ENCODE results near the gene PPOX.

Gene PPOX

GRCh38 chr1:161201836-161202712 is 35.8 kb downstream of the PPOX start, which contains the start of gene NDUFS2:
TSS of gene NDUFS2 (plus strand) at chr1:161202367. CDS start at chr1:161202386, 19 bp downstream.
- peak; percentile 99 for DNase-seq (ENCODE audit: low read depth)
- H3K4me3 ChIP-seq (ENCODE audit: low read depth, low read length): peak within 1 kb of the TSS; percentile 86
- TF ChIP-seq POLR2A (IDR thresholded peaks at IDR 0.05; ENCODE audit: extremely low read depth, insufficient read length) (peak; percentile 77), MAX (IDR thresholded peaks at IDR 0.05; ENCODE audit: low read depth, low read length) (peak; percentile 63; the same call in 1 of the 2 replicates), MYC (IDR thresholded peaks at IDR 0.05; ENCODE audit: low read depth, low read length) (peak; percentile 54)
- TF ChIP-seq, protein P1, sequence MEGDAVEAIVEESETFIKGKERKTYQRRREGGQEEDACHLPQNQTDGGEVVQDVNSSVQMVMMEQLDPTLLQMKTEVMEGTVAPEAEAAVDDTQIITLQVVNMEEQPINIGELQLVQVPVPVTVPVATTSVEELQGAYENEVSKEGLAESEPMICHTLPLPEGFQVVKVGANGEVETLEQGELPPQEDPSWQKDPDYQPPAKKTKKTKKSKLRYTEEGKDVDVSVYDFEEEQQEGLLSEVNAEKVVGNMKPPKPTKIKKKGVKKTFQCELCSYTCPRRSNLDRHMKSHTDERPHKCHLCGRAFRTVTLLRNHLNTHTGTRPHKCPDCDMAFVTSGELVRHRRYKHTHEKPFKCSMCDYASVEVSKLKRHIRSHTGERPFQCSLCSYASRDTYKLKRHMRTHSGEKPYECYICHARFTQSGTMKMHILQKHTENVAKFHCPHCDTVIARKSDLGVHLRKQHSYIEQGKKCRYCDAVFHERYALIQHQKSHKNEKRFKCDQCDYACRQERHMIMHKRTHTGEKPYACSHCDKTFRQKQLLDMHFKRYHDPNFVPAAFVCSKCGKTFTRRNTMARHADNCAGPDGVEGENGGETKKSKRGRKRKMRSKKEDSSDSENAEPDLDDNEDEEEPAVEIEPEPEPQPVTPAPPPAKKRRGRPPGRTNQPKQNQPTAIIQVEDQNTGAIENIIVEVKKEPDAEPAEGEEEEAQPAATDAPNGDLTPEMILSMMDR (IDR thresholded peaks at IDR 0.05; ENCODE audit: low read depth, low read length): peak; percentile 34

- TF ChIP-seq, protein P1 (IDR thresholded peaks at IDR 0.05; ENCODE audit: low read depth, low read length): no peak
- TF ChIP-seq MYC (IDR thresholded peaks at IDR 0.05; ENCODE audit: low read depth, low read length): no peak
- no peak for TF ChIP-seq POLR2A (IDR thresholded peaks at IDR 0.05; ENCODE audit: extremely low read depth, insufficient read length)
- no peak for TF ChIP-seq MAX (IDR thresholded peaks at IDR 0.05; ENCODE audit: low read depth, low read length)
- H3K4me3 ChIP-seq (ENCODE audit: low read depth, low read length): no peak overlapping the region
- DNase-seq (ENCODE audit: low read depth): no peak
Measured at GRCh38 chr1:161206411-161207140, 40.4 kb downstream of the PPOX start.

DNA sequence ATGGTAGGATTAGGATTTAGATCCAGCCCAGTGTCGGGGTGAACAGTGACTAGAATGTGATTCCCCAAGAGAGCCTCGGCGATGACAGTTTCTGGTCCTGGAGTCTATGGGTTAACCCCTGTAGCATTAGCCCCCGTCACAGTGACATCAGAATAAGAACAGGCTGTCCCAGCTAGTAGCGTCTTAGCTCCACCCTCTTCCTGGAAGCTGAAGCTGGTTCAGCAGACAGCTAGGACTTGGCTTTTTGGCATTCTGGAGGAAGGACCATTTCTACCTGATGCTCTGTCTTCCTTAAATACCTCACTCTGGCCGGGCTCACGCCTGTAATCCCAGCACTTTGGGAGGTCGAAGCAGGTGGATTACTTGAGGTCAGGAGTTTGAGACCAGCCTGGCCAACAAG is 40.9 kb downstream of the PPOX start:
- TF ChIP-seq MYC (IDR thresholded peaks at IDR 0.05; ENCODE audit: low read depth, low read length): no peak
- TF ChIP-seq POLR2A (IDR thresholded peaks at IDR 0.05; ENCODE audit: extremely low read depth, insufficient read length): no peak
- TF ChIP-seq MAX (IDR thresholded peaks at IDR 0.05; ENCODE audit: low read depth, low read length): no peak
- TF ChIP-seq, protein P1 (IDR thresholded peaks at IDR 0.05; ENCODE audit: low read depth, low read length): no peak
- no peak overlapping the region for H3K4me3 ChIP-seq (ENCODE audit: low read depth, low read length)
- no peak for DNase-seq (ENCODE audit: low read depth)

DNA sequence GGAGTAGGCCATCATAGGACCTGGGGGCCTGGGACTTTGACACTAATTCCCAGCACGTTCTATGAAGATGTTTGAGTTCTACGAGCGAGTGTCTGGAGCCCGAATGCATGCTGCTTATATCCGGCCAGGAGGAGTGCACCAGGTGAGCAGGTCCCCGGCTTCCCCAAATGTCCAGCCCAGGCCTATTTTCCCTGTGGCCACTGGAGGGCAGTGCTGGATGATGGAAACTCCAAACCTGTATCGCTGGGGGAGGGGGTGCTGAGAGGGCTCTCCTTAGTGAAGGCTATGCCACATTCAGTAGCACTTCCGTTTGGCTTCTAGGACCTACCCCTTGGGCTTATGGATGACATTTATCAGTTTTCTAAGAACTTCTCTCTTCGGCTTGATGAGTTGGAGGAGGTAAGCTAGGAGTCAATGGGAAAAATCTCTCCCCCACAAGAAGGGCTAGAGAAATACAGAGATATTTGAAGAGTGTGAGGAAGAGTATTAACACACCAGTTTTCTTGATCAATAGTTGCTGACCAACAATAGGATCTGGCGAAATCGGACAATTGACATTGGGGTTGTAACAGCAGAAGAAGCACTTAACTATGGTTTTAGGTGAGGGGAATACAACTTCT is 43.7 kb downstream of the PPOX start:
- H3K4me3 ChIP-seq (ENCODE audit: low read depth, low read length): no peak overlapping the region
- peak; percentile 84 for DNase-seq (ENCODE audit: low read depth)
- TF ChIP-seq, protein P1 (IDR thresholded peaks at IDR 0.05; ENCODE audit: low read depth, low read length): peak; percentile 81
- no peak for TF ChIP-seq MYC (IDR thresholded peaks at IDR 0.05; ENCODE audit: low read depth, low read length)
- TF ChIP-seq MAX (IDR thresholded peaks at IDR 0.05; ENCODE audit: low read depth, low read length): no peak
- TF ChIP-seq POLR2A (IDR thresholded peaks at IDR 0.05; ENCODE audit: extremely low read depth, insufficient read length): no peak

GRCh38 chr1:161214369-161214768 is 48.1 kb downstream of the PPOX start:
- TF ChIP-seq, protein P1 (IDR thresholded peaks at IDR 0.05; ENCODE audit: low read depth, low read length): no peak
- no peak for TF ChIP-seq MAX (IDR thresholded peaks at IDR 0.05; ENCODE audit: low read depth, low read length)

More at GRCh38 chr1:161214369-161214768, 48.1 kb downstream of the PPOX start:
- no peak overlapping the region for H3K4me3 ChIP-seq (ENCODE audit: low read depth, low read length)
- DNase-seq (ENCODE audit: low read depth): peak; percentile 34

Measured in NB4 (cell line).